SK-N-SH treated with all-trans-retinoic acid at 6 μM for 48 hours (cell line): ENCODE results near the gene HECTD1.

Experiments used
- ESRRG ChIP-seq: fragments of 250-450 bp; sonication (Bioruptor Pico); IDR thresholded peaks from 2 replicates; pipeline ENCODE4 v1.6.1; 2021; ENCODE audit warnings: mild to moderate bottlenecking
- ZC3H10 ChIP-seq: fragments of 250-450 bp; sonication (Bioruptor Pico); IDR thresholded peaks from 2 replicates; pipeline ENCODE4 v1.5.1; 2021; ENCODE audit warnings: mild to moderate bottlenecking, moderate library complexity
- ZFP30 ChIP-seq: fragments of 450-650 bp; formaldehyde crosslinking; IDR thresholded peaks from 2 replicates; pipeline ENCODE4 v1.5.0; 2022; ENCODE audit warnings: mild to moderate bottlenecking, moderate library complexity
- TF ChIP-seq, protein P1 (sequence below): fragments of 250-450 bp; sonication (Bioruptor Pico); IDR thresholded peaks from 2 replicates; pipeline ENCODE4 v1.8.0; 2020; ENCODE audit warnings: mild to moderate bottlenecking, moderate library complexity, borderline replicate concordance

DNA sequence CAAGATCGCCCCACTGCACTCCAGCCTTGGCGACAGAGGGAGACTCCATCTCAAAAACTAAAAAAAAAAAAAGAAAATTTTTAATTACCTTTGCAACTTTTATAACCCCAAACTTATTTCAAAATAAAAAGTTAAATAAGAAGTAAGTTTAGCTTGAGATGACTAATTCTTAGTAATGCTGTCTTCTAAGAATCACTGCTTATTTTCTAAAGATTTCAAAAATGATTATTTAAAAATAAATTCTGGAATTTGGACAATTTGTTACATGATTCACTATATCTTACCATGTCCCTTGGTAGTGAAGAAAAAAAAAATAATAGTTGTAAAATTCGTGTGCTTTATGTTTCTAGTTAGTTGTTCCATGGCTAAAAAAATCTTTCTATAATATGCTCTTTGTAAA, 11.6 kb upstream of the HECTD1 start:
- TF ChIP-seq, protein P1, sequence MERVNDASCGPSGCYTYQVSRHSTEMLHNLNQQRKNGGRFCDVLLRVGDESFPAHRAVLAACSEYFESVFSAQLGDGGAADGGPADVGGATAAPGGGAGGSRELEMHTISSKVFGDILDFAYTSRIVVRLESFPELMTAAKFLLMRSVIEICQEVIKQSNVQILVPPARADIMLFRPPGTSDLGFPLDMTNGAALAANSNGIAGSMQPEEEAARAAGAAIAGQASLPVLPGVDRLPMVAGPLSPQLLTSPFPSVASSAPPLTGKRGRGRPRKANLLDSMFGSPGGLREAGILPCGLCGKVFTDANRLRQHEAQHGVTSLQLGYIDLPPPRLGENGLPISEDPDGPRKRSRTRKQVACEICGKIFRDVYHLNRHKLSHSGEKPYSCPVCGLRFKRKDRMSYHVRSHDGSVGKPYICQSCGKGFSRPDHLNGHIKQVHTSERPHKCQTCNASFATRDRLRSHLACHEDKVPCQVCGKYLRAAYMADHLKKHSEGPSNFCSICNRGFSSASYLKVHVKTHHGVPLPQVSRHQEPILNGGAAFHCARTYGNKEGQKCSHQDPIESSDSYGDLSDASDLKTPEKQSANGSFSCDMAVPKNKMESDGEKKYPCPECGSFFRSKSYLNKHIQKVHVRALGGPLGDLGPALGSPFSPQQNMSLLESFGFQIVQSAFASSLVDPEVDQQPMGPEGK (CRISPR knock-in tag): no peak
- TF ChIP-seq ESRRG (CRISPR knock-in tag) (no peak), ZC3H10 (CRISPR knock-in tag) (no peak), ZFP30 (CRISPR knock-in tag) (no peak)
